ENCODE measurements around the gene DCANP1.

- TF ChIP-seq CTCF (IDR thresholded peaks at IDR 0.05 in 8 of 11, conservative IDR thresholded peaks at IDR 0.05 in 3 of 11) (no peak), POLR2A (IDR thresholded peaks at IDR 0.05) (no peak), POLR2AphosphoS5 (IDR thresholded peaks at IDR 0.05) (no peak)
Observed at GRCh38 chr5:135486131-135487036, 39.2 kb upstream of the DCANP1 start.
